ENCODE results near the gene KSR2. TPM values are rescaled to one million over a fixed set of nuclear protein-coding genes. Genes with fewer than 3 reads are reported as not detected.

The KSR2 gene
- total RNA-seq, 2 donors from 2014 or later, result 0.07 to 0.08 TPM

- Histone ChIP-seq H3K9me3 (peaks cover 0 to 13% of the 10 kb centered on the region in 2 donors), H3K4me3 (no peak overlapping the region), H3K4me1 (no peaks in the 10 kb centered on the region), H3K27me3 (no peaks in the 10 kb centered on the region), H3K36me3 (no peaks in the 10 kb centered on the region), H3K27ac (no peak overlapping the region)
- DNase-seq (ENCODE audit: low spot score), result no peak
- no peak for TF ChIP-seq CTCF (IDR thresholded peaks at IDR 0.05)
These were observed 423.6 kb downstream of the KSR2 start for GRCh38 chr12:117545216-117545615.

- H3K4me3 ChIP-seq, result no peak overlapping the region
- H3K27me3 ChIP-seq, result no peaks in the 10 kb centered on the region
- no peak for DNase-seq (ENCODE audit: low spot score)
- no peak for TF ChIP-seq CTCF (IDR thresholded peaks at IDR 0.05)
- H3K27ac ChIP-seq, result no peak overlapping the region
- H3K4me1 ChIP-seq, result no peaks in the 10 kb centered on the region
- no peaks in the 10 kb centered on the region for H3K36me3 ChIP-seq
- peaks cover 0 to 5% of the 10 kb centered on the region in 2 donors for H3K9me3 ChIP-seq
These were observed 428.8 kb downstream of the KSR2 start for GRCh38 chr12:117540011-117540410.

GRCh38 chr12:117538926-117539325 is 429.9 kb downstream of the KSR2 start:
- no peak overlapping the region for H3K4me3 ChIP-seq
- H3K9me3 ChIP-seq, result no peaks in the 10 kb centered on the region
- no peak for DNase-seq (ENCODE audit: low spot score)
- H3K4me1 ChIP-seq, result no peaks in the 10 kb centered on the region
- no peak overlapping the region for H3K27ac ChIP-seq
- TF ChIP-seq CTCF (IDR thresholded peaks at IDR 0.05), result no peak
- H3K27me3 ChIP-seq, result no peaks in the 10 kb centered on the region
- H3K36me3 ChIP-seq, result no peaks in the 10 kb centered on the region

- H3K27ac ChIP-seq, result no peak overlapping the region
- no peaks in the 10 kb centered on the region for H3K9me3 ChIP-seq
- TF ChIP-seq CTCF (IDR thresholded peaks at IDR 0.05), result no peak
- no peak for DNase-seq (ENCODE audit: low spot score)
- H3K27me3 ChIP-seq, result no peaks in the 10 kb centered on the region
- no peaks in the 10 kb centered on the region for H3K4me1 ChIP-seq
- H3K36me3 ChIP-seq, result no peaks in the 10 kb centered on the region
- no peak overlapping the region for H3K4me3 ChIP-seq
These were observed 430.6 kb downstream of the KSR2 start for GRCh38 chr12:117538032-117538690.

- no peak for TF ChIP-seq CTCF (IDR thresholded peaks at IDR 0.05)
- Histone ChIP-seq H3K36me3 (no peaks in the 10 kb centered on the region), H3K9me3 (no peaks in the 10 kb centered on the region), H3K27ac (no peak overlapping the region), H3K27me3 (no peaks in the 10 kb centered on the region), H3K4me3 (no peak overlapping the region), H3K4me1 (no peaks in the 10 kb centered on the region)
- DNase-seq (ENCODE audit: low spot score), result no peak
These were observed 435.1 kb downstream of the KSR2 start for GRCh38 chr12:117533687-117534086.

- TF ChIP-seq CTCF (IDR thresholded peaks at IDR 0.05), result no peak
- Histone ChIP-seq H3K27ac (no peak overlapping the region), H3K4me3 (no peak overlapping the region), H3K9me3 (no peaks in the 10 kb centered on the region), H3K4me1 (peaks cover 0 to 4% of the 10 kb centered on the region in 2 donors), H3K27me3 (no peaks in the 10 kb centered on the region), H3K36me3 (no peaks in the 10 kb centered on the region)
- no peak for DNase-seq (ENCODE audit: low spot score)
These were observed 438.0 kb downstream of the KSR2 start for GRCh38 chr12:117530796-117531195.

Measured in right atrium auricular region (tissue), 2 donors.